GM23248 (cell line): ENCODE measurements around the gene BICC1.

ENCODE experiments used
- EZH2 ChIP-seq: fragments of 200-600 bp; sonication (generic); IDR thresholded peaks from 2 replicates; pipeline ENCODE4 v1.6.1; 2018; ENCODE audit warnings: antibody characterized with exemption, mild to moderate bottlenecking; ENCODE audit not compliant: insufficient read depth, poor library complexity, severe bottlenecking
- EZH2phosphoT487 ChIP-seq: fragments of 200-600 bp; sonication (generic); IDR thresholded peaks from 2 replicates; pipeline ENCODE4 v1.6.1; 2018; ENCODE audit warnings: antibody characterized with exemption, moderate library complexity, mild to moderate bottlenecking, low read depth; ENCODE audit not compliant: insufficient read depth

DNA sequence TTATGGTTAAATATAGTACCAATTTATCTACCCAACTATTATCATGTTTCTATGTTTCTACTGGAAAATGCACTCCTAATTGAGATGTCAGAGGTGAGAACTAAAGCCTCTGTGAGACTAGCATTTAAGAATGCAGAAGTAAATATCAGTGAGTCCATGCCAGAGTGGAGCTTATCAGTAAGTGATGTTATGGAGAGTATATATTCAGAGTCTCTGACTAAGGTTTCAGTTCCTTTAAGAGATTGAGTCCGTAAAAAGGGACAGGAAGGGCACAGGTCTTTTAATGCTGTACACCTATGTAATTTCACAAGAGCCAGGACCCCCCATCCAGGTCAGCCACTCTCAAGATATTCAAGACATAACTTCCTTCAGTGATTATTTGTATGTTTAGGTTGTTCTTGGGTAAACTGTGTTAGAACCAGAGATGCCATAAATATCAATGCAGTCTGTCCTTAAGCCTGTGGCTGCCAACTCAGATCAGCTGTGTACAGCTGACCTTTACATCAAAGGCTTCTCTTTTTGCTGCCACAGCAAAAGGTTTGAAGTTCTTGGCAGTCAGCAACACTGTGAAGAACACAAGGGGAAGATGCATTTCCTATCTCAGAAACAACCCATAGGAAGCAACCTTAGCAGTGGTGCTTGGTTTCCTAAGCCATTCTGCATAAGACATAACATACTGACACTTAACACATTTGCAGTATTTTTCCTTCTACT, 244.8 kb downstream of the BICC1 start:
- no peak for TF ChIP-seq EZH2
- no peak for TF ChIP-seq EZH2phosphoT487
